Cardiac muscle cell (in vitro differentiated cells and primary cell): ENCODE data around the gene TGFBR1. TPM values are rescaled to one million over a fixed set of nuclear protein-coding genes. Genes with fewer than 3 reads are reported as not detected.

Source experiments
- DNase-seq, 2 donors: peaks; one replicate each; pipeline versions ENCODE4 v3.0.0 to v3.0.0-alpha.2; 2010 to 2017; ENCODE audit warnings: low read depth in 1 of 2, low spot score in 1 of 2
- H3K27ac ChIP-seq: fragments of 200-600 bp; sonication (generic); 2 replicates; pipeline ENCODE4 v1.5.1; 2016
- H3K27me3 ChIP-seq: fragments of 200-600 bp; sonication (generic); 2 replicates; pipeline ENCODE4 v1.6.0; 2016; ENCODE audit warnings: control low read depth
- H3K36me3 ChIP-seq: fragments of 200-600 bp; sonication (generic); 2 replicates; pipeline ENCODE4 v1.5.1; 2016; ENCODE audit warnings: control low read depth
- H3K4me1 ChIP-seq: fragments of 200-600 bp; sonication (generic); 2 replicates; pipeline ENCODE4 v1.8.1; 2017; ENCODE audit warnings: low read depth, mild to moderate bottlenecking, mixed run types
- H3K4me3 ChIP-seq: fragments of 200-600 bp; sonication (generic); 2 replicates; pipeline ENCODE4 v1.5.1; 2016; ENCODE audit warnings: mild to moderate bottlenecking
- H3K9me3 ChIP-seq: fragments of 200-600 bp; sonication (generic); 2 replicates; pipeline ENCODE4 v1.5.1; 2017; ENCODE audit warnings: low read depth, mild to moderate bottlenecking, control low read depth
- polyA plus RNA-seq: library from polyadenylated mRNA; unstranded; fragments of >200 nt; fragmentation: Nextera tagmentation; extraction: Ambion mirVana; gene quantifications from 2 replicates; pipeline ENCODE4 v1.2.1, GENCODE V29; 2016
- total RNA-seq: library from RNA; depleted of rRNA; stranded (reverse); fragments of >200 nt; gene quantifications from 2 replicates; pipeline ENCODE4 v1.2.3, GENCODE V29; 2016
- TF ChIP-seq, protein P1 (sequence below): IDR thresholded peaks from 2 replicates; pipeline ENCODE4 v1.5.1; 2012; ENCODE audit warnings: low read depth, mild to moderate bottlenecking, low read length

TGFBR1 gene
- total and polyA plus RNA-seq, 2 experiments from 2014 or later = 11.1 to 17.2 TPM

DNA sequence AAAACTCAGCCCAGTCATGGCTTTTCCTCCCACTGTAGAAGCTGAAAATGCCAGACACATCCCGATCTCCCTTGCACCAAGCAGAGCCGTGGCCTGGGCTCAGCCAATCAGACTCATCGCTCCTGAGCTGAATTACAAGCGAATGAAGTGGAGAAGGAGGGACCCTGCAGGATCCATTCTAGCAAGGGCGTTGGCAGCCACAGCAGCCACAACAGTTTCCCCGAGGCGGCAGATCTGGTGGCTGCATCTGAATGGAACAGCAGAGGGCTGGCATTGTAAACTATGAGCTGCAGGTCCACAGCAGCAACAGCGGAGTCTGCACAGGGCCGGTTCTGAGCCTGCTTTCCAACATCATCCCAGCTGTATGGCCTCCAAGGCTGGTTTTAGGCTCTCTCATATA is 93.1 kb downstream of the TGFBR1 start:
- no peak overlapping the region for H3K4me3 ChIP-seq
- no peaks in the 10 kb centered on the region for H3K36me3 ChIP-seq
- H3K4me1 ChIP-seq = no peaks in the 10 kb centered on the region
- no peaks in the 10 kb centered on the region for H3K9me3 ChIP-seq
- no peaks in the 10 kb centered on the region for H3K27me3 ChIP-seq
- no peak for DNase-seq
- TF ChIP-seq, protein P1, sequence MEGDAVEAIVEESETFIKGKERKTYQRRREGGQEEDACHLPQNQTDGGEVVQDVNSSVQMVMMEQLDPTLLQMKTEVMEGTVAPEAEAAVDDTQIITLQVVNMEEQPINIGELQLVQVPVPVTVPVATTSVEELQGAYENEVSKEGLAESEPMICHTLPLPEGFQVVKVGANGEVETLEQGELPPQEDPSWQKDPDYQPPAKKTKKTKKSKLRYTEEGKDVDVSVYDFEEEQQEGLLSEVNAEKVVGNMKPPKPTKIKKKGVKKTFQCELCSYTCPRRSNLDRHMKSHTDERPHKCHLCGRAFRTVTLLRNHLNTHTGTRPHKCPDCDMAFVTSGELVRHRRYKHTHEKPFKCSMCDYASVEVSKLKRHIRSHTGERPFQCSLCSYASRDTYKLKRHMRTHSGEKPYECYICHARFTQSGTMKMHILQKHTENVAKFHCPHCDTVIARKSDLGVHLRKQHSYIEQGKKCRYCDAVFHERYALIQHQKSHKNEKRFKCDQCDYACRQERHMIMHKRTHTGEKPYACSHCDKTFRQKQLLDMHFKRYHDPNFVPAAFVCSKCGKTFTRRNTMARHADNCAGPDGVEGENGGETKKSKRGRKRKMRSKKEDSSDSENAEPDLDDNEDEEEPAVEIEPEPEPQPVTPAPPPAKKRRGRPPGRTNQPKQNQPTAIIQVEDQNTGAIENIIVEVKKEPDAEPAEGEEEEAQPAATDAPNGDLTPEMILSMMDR = no peak
- no peak overlapping the region for H3K27ac ChIP-seq

DNA sequence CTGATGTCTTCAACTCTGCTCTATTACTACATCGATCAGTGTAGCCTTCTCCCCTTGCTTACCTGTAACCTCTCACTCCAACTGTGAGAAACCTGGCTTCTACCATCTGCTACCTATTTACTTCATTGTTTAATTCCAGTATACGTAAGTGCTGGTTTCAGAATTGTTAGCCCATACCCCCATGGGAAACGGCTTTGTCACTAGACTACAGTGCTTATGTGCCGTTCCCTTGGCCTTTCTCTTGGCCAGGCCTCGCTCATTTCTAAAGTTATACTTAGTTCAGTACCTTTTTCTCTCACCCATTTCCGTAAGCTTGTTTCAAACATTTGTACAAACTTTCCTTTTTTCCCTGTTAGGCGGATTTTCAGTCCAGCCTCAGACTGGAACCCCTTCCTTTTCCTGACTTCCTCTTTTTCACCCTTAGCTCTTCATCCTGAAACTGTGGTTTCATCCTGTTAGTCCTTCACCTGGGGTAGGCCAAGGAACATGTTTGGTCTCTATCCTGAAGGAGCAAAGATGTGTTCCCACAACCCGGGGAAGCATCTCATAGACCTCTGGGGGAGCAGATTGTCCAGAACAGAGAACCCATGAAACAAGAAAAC is 95.1 kb downstream of the TGFBR1 start:
- Histone ChIP-seq H3K4me3 (no peak overlapping the region), H3K4me1 (no peaks in the 10 kb centered on the region), H3K27ac (no peak overlapping the region), H3K9me3 (no peaks in the 10 kb centered on the region), H3K36me3 (no peaks in the 10 kb centered on the region), H3K27me3 (no peaks in the 10 kb centered on the region)
- TF ChIP-seq, protein P1 = no peak
- DNase-seq = no peak

DNA sequence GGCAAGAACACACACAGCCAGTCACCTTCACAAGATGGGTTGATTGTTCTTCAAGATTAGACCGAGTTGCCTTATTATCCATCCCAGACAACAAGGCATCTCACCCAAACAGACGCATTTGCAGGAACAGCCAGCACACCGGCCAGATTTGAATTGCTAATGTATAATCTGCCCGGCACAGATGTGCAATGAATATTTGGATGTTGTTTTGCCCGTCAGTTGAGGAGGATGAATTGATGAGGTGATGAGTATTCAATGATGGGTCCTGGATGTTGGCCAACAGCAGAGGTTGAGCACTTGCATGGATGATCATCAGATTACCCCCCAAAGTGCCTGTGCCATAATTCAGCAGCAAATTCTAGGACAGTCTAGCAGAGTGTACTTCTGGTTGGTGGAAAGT is 96.7 kb downstream of the TGFBR1 start:
- Histone ChIP-seq H3K27ac (no peak overlapping the region), H3K4me1 (no peaks in the 10 kb centered on the region), H3K27me3 (no peaks in the 10 kb centered on the region), H3K4me3 (no peak overlapping the region), H3K9me3 (no peaks in the 10 kb centered on the region), H3K36me3 (no peaks in the 10 kb centered on the region)
- DNase-seq = no peak
- TF ChIP-seq, protein P1 = no peak

Other genes with a start within 250 kb of the TGFBR1 start
- 0.39 and 0.74 TPM in 2 replicates for gene COL15A1, start 161.2 kb upstream of the TGFBR1 start, total RNA-seq
- 0.99 and 1.3 TPM in 2 replicates for gene COL15A1, start 161.2 kb upstream of the TGFBR1 start, polyA plus RNA-seq
- 38.3 and 46.3 TPM in 2 replicates for gene ALG2, start 116.8 kb downstream of the TGFBR1 start, total RNA-seq
- gene ALG2, start 116.8 kb downstream of the TGFBR1 start, polyA plus RNA-seq = 44.4 and 46.9 TPM in 2 replicates
- gene SEC61B, start 117.2 kb downstream of the TGFBR1 start, total RNA-seq = 57.8 and 134 TPM in 2 replicates
- 176 and 213 TPM in 2 replicates for gene SEC61B, start 117.2 kb downstream of the TGFBR1 start, polyA plus RNA-seq